OCI-LY1 (cell line): ENCODE measurements around the gene PPP1CB.

Experiments
- CTCF ChIP-seq: fragments of 200-600 bp; sonication (generic), shearing (Covaris generic); IDR thresholded peaks from 2 replicates; pipeline ENCODE4 v1.5.1; 2017; ENCODE audit warnings: mild to moderate bottlenecking, antibody characterized with exemption, low read length, moderate library complexity, mixed read lengths
- EZH2 ChIP-seq: fragments of 200-600 bp; sonication (generic), shearing (Covaris generic); IDR thresholded peaks from 2 replicates; pipeline ENCODE4 v1.8.0; 2017; ENCODE audit warnings: borderline replicate concordance, mixed run types, mild to moderate bottlenecking, antibody characterized with exemption, low read length, moderate library complexity, mixed read lengths

- TF ChIP-seq CTCF, result no peak
- no peak for TF ChIP-seq EZH2
These were observed 14.4 kb downstream of the PPP1CB start for GRCh38 chr2:28766070-28766469.
